K562 (cell line): Measurements from ENCODE around the gene DDOST. TPM values are rescaled to one million over a fixed set of nuclear protein-coding genes. Genes with fewer than 3 reads are reported as not detected.

ENCODE experiments used
- NFE2L1 ChIP-seq: fragments of 450-650 bp; IDR thresholded peaks from 2 replicates; pipeline ENCODE4 v1.6.1; 2016; ENCODE audit warnings: missing genetic modification characterization, low read depth, mild to moderate bottlenecking, missing compliant biosample characterization, moderate library complexity, borderline replicate concordance
- PTRF ChIP-seq: fragments of 450-650 bp; IDR thresholded peaks from 2 replicates; pipeline ENCODE4 v1.6.1; 2016; ENCODE audit warnings: mild to moderate bottlenecking, missing genetic modification characterization, missing compliant biosample characterization
- VEZF1 ChIP-seq: fragments of 200-800 bp; sonication (Bioruptor generic); IDR thresholded peaks from 2 replicates; pipeline ENCODE4 v1.6.1; 2017; ENCODE audit warnings: missing genetic modification characterization, missing compliant biosample characterization
- ZBTB40 ChIP-seq, 2 experiments: fragments of 450-650 bp in 1 of 2; sonication (generic) in 1 of 2; formaldehyde crosslinking in 1 of 2; IDR thresholded peaks; 2 replicates each; pipeline versions ENCODE4 v1.7.1 to v1.9.0; 2016 to 2022; ENCODE audit warnings: inconsistent platforms in 1 of 2, mild to moderate bottlenecking in 1 of 2, missing genetic modification reagents in 1 of 2
- polyA plus RNA-seq, 8 experiments: library from polyadenylated mRNA; depleted of rRNA in 4 of 8; stranded (reverse) in 5 of 8; unstranded in 3 of 8; fragments of >200 nt; fragmentation: Nextera tagmentation in 2 of 8; fragmentation: Illumina TruSeq in 1 of 8; extraction: Ambion mirVana in 2 of 8; extraction: Trizol in 1 of 8; gene quantifications; 2 replicates each; pipeline versions ENCODE4 v1.2.1 to v1.2.3, GENCODE V29; 2011 to 2014; ENCODE audit warnings: inconsistent platforms in 1 of 8, missing spikeins in 1 of 8
- total RNA-seq, 7 experiments: library from RNA; depleted of rRNA in 6 of 7; stranded (reverse); fragments of >200 nt in 6 of 7; fragmentation: Illumina TruSeq in 2 of 7; extraction: Trizol in 2 of 7; gene quantifications; 2 replicates each; pipeline versions ENCODE4 v1.2.1 to v1.2.3, GENCODE V29; 2011 to 2021; ENCODE audit warnings: low replicate concordance in 1 of 7

DDOST gene
- total and polyA plus RNA-seq, 9 of the 15 experiments (the other 6 are each of a cell fraction or from before 2014, with no cell fraction given), result 173 to 306 (median 222) TPM

- TF ChIP-seq ZBTB40 (IDR thresholded peaks at IDR 0.05) (no peak), ZBTB40 (CRISPR knock-in tag; IDR thresholded peaks at IDR 0.05) (no peak), PTRF (tag) (no peak), NFE2L1 (tag) (no peak), VEZF1 (CRISPR knock-in tag) (no peak)
Observed at GRCh38 chr1:20670936-20671335, 9.8 kb upstream of the DDOST start (continued).
